ENCODE data around the gene AKR1A1.

GRCh38 chr1:45563843-45564242 is 13.2 kb downstream of the AKR1A1 start:
- TF ChIP-seq CTCF (IDR thresholded peaks at IDR 0.05) (no peak), POLR2A (IDR thresholded peaks at IDR 0.05) (no peak)
